Measurements from ENCODE around the gene HUS1B.

Gene HUS1B

DNA sequence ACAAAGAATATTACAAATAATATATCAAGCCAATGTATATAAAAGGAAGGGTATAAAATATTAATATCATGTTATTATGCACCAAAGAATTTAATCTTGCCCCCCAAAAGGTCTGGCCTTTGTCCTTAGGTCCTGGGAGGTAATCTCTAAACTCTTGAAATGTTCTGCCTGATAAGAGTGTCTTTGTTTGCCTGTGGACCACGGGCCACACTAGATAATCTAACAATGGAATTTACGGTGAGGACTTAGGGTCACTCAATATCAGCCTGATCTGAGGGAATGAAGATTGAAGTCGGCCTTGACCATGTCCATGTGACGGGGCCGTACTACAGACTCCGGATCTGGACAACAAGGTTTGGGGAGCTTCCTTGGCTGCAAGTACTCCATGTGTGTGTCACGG lies 42.9 kb downstream of the HUS1B start:
- TF ChIP-seq, protein P1, sequence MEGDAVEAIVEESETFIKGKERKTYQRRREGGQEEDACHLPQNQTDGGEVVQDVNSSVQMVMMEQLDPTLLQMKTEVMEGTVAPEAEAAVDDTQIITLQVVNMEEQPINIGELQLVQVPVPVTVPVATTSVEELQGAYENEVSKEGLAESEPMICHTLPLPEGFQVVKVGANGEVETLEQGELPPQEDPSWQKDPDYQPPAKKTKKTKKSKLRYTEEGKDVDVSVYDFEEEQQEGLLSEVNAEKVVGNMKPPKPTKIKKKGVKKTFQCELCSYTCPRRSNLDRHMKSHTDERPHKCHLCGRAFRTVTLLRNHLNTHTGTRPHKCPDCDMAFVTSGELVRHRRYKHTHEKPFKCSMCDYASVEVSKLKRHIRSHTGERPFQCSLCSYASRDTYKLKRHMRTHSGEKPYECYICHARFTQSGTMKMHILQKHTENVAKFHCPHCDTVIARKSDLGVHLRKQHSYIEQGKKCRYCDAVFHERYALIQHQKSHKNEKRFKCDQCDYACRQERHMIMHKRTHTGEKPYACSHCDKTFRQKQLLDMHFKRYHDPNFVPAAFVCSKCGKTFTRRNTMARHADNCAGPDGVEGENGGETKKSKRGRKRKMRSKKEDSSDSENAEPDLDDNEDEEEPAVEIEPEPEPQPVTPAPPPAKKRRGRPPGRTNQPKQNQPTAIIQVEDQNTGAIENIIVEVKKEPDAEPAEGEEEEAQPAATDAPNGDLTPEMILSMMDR (conservative IDR thresholded peaks at IDR 0.05; ENCODE audit: low read depth, low read length), result no peak
- no peak for DNase-seq (ENCODE audit: low read depth)
- H3K4me3 ChIP-seq (ENCODE audit: low read depth, low read length), result no peak overlapping the region

DNA sequence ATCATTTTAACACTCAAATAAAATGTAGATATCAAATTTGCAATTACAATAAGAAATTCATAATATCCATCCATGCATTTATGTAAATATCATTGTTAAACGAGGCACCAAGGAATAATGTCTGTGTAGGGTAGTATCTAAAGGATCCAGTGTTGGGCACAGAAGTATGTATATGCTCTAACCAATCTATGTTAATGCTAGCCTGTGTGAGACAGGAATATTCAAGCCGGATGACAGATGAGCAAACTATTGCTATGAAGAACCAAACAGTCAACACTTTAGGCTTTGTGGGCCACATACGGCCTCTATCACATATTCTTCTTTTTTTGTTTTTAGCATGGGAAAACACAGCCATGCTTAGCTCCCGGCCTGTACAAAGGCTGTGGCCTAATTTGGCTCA lies 45.0 kb downstream of the HUS1B start:
- DNase-seq (ENCODE audit: low read depth), result no peak

DNA sequence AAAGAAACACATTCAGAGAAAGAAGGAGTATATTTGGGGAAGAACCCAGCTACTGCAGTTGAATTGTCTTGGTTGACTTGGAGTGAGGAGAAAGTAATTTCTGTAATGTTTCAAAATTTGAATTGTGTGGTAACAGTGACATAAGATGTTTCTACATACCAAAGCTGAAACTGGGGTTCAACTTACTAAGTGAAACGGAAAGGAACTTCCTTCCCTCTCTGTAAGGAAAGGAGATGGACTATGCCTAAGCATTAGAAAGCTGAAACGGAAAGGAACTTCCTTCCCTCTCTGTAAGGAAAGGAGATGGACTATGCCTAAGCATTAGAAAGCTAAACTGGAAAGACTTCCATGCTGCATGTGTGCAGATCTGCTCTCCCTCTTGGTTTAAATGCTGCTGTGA lies 46.0 kb downstream of the HUS1B start:
- TF ChIP-seq, protein P1 (conservative IDR thresholded peaks at IDR 0.05; ENCODE audit: low read depth, low read length), result no peak
- peak; percentile 43 for DNase-seq (ENCODE audit: low read depth)

More for the DNA sequence above, 45.0 kb downstream of the HUS1B start:
- TF ChIP-seq, protein P1 (conservative IDR thresholded peaks at IDR 0.05; ENCODE audit: low read depth, low read length), result no peak
- H3K4me3 ChIP-seq (ENCODE audit: low read depth, low read length), result no peak overlapping the region

DNA sequence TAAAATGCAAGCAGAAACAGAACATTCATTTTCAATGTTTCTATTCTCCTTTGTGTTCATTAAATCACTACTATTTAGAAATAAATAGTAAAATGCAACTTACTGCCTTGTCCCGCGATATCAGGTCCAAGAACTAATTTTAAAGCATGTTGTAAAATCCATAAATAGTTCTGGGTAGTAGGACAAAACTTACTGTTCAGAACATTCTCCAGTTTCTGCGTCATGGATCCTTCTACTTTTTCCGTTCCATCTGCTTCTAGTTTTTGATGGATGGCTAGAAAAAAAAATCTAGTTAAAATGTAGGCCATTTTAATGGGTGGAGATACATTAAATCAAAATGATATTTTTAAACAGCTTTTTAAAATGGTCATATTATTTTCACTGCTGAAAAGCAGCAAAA lies 47.0 kb downstream of the HUS1B start:
- TF ChIP-seq, protein P1 (conservative IDR thresholded peaks at IDR 0.05; ENCODE audit: low read depth, low read length), result no peak
- DNase-seq (ENCODE audit: low read depth), result no peak
- H3K4me3 ChIP-seq (ENCODE audit: low read depth, low read length), result no peak overlapping the region

More for the DNA sequence above, 46.0 kb downstream of the HUS1B start:
- no peak overlapping the region for H3K4me3 ChIP-seq (ENCODE audit: low read depth, low read length)

DNA sequence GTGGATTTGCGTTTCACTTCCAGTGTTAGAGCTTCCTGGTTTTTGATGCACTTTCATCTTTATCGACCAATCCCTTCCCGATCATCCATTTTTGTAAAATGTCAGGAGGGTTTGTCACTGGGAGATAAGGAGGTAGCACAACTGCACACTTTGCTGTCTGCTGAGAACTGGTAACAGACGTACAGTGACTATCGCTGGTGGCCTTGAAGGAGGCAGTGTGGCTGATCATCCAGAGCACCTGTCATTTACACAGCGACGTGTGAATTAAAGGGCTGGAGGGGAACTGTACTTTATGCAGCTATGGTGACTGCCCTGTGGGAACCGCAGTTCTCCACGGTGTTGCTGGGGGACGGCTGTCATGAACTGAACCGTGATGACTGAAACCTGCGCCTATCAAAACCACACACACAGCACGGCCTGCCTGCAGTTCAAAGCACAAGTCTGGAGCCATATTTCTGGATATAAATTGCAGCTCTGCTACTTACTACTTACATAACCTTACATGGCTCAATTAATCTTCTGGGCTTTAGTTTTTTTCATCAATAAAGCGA lies 50.0 kb downstream of the HUS1B start:
- no peak for DNase-seq (ENCODE audit: low read depth)
- TF ChIP-seq, protein P1 (conservative IDR thresholded peaks at IDR 0.05; ENCODE audit: low read depth, low read length), result no peak
- no peak overlapping the region for H3K4me3 ChIP-seq (ENCODE audit: low read depth, low read length)

Measured in choroid plexus epithelial cell (primary cell).